ENCODE measurements around the gene TMOD3. TPM values are rescaled to one million over a fixed set of nuclear protein-coding genes. Genes with fewer than 3 reads are reported as not detected.

The TMOD3 gene
- total and polyA plus RNA-seq, 4 donors: 7.2 to 23.9 (median 14.1) TPM

DNA sequence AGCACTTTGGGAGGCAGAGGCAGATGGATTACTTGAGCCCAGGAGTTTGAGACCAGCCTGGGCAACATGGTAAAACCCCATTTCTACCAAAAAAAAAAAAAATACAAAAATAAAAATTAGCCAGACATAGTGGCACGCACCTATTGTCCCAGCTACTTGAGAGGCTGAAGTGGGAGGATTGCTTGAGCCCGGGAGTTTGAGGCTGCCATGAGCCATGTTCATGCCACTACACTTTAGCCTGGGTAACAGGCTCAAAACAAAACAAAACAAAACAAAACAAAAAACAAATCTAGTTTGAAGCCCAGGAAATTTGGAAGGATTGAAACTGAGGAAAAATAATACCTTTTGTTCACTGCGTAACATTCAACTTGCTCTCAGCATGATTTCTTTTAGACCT lies 16.6 kb downstream of the TMOD3 start (continued):
- no peak for TF ChIP-seq EGR1 (IDR thresholded peaks at IDR 0.05; ENCODE audit: low read depth in 2 of 2)

DNA sequence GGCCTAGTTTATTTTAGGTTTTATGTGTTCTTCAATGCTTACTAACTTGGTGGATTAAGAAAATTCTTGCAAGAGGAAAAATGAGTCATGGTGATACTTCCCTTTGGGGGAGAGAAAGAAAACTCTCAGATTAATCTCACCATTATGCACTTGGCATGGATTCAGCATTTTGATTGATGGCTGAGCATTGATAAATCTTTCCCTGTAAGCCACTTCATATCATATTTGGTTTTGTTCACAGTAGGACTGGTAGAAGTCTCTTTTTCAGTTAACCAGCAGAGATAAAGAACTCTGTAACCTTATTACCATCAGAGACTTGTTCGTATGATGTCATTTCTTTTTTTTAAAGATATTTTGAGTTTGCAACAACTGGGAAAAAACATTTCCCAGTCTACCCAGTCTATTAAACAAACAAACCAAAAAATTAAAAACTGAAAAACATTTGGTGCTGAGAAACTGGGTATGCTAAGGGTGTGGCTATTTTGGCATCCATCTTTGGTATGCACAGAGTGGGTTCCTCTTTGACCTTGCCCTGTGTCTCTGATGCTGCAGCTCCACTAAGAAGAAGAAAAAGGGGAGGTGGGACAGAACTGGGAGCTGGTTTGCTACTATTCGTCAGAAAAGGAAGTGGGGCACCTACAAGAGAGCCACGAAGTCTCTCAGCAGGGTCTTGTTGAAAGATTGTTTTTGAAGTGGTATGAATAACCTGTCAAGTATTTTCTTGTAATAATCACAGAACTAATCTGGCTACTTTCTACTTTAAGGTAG lies 17.2 kb downstream of the TMOD3 start:
- Histone ChIP-seq H3K36me3 (ENCODE audit: control insufficient read depth in 4 of 4, insufficient read depth in 3 of 4, low read depth in 1 of 4, low read length in 3 of 4) (no peaks in the 10 kb centered on the region), H3K9me3 (ENCODE audit: control insufficient read depth in 4 of 4, low read length in 3 of 4) (no peaks in the 10 kb centered on the region), H3K27me3 (ENCODE audit: control insufficient read depth in 4 of 4, insufficient read depth in 4 of 4, low read length in 3 of 4) (no peaks in the 10 kb centered on the region), H3K4me3 (ENCODE audit: low read depth in 1 of 3, low read length in 3 of 3) (no peak overlapping the region), H3K9ac (ENCODE audit: low read depth in 1 of 2, low read length in 2 of 2) (no peak overlapping the region), H3K27ac (ENCODE audit: low read depth in 1 of 2, low read length in 2 of 2) (peak overlapping the region in 1 of 2 donors; percentile 30), H3K4me1 (ENCODE audit: control insufficient read depth in 4 of 4, insufficient read depth in 4 of 4, low read length in 3 of 4) (peaks cover 6 to 14% (median 8%) of the 10 kb centered on the region in 4 donors)
- WGBS: 77% methylated on average over 3 of the region's 3 CpGs
- no peak for DNase-seq (ENCODE audit: low spot score)
- TF ChIP-seq JUND (IDR thresholded peaks at IDR 0.05) (peak in 1 of 2 donors; percentile 23), HNF4A (conservative IDR thresholded peaks at IDR 0.05) (no peak)

DNA sequence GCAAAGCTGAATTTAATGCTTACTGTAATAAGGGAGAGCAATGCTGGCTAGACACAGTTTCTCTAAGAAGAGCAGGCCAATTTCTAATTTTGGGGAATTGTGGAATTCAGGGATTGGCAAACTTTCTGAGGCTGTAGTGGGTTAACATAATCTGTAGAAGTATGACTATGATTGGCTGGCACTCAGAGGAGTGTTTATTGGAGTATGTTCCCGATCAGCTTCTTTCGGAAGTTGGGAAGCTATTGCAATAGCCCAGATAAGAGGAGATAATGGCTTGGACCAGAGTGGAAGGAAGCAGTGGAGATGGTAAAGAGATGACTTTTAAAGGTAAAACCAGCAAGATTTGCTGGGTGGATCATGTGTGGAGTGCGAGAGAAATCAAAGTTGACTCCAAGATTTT lies 19.4 kb downstream of the TMOD3 start:
- no peaks in the 10 kb centered on the region for H3K9me3 ChIP-seq (ENCODE audit: control insufficient read depth in 4 of 4, low read length in 3 of 4)
- no peak overlapping the region for H3K4me3 ChIP-seq (ENCODE audit: low read depth in 1 of 3, low read length in 3 of 3)
- H3K4me1 ChIP-seq (ENCODE audit: control insufficient read depth in 4 of 4, insufficient read depth in 4 of 4, low read length in 3 of 4): peaks cover 4% of the 10 kb centered on the region in 4 donors
- TF ChIP-seq JUND (IDR thresholded peaks at IDR 0.05) (no peak), FOXA1 (IDR thresholded peaks at IDR 0.05) (no peak)
- no peaks in the 10 kb centered on the region for H3K27me3 ChIP-seq (ENCODE audit: control insufficient read depth in 4 of 4, insufficient read depth in 4 of 4, low read length in 3 of 4)
- no peak overlapping the region for H3K9ac ChIP-seq (ENCODE audit: low read depth in 1 of 2, low read length in 2 of 2)
- H3K36me3 ChIP-seq (ENCODE audit: control insufficient read depth in 4 of 4, insufficient read depth in 3 of 4, low read depth in 1 of 4, low read length in 3 of 4): no peaks in the 10 kb centered on the region
- H3K27ac ChIP-seq (ENCODE audit: low read depth in 1 of 2, low read length in 2 of 2): no peak overlapping the region
- no peak for DNase-seq (ENCODE audit: low spot score)
- WGBS: 40% methylated on average over 3 of the region's 3 CpGs

DNA sequence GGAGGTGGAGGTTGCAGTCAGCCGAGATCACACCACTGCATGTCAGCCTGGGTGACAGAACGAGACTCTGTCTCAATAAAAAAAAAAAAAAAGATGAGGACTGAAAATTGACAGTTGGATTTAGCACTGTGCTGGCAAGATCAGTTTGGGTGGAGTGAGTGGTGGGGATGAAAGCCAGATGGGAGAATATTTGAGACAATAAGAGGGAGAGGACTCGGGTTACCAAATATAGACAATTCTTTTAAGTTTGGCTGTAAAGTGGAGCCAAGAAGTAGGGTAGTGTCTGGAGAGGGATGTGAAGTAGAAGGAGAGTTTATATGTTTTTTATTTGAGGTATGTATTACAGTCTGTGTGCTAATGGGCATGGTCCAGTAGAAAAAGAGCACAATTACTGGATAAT lies 20.4 kb downstream of the TMOD3 start:
- DNase-seq (ENCODE audit: low spot score): no peak
- Histone ChIP-seq H3K9ac (ENCODE audit: low read depth in 1 of 2, low read length in 2 of 2) (no peak overlapping the region), H3K4me3 (ENCODE audit: low read depth in 1 of 3, low read length in 3 of 3) (no peak overlapping the region), H3K4me1 (ENCODE audit: control insufficient read depth in 4 of 4, insufficient read depth in 4 of 4, low read length in 3 of 4) (peaks cover 4 to 10% (median 6%) of the 10 kb centered on the region in 4 donors), H3K36me3 (ENCODE audit: control insufficient read depth in 4 of 4, insufficient read depth in 3 of 4, low read depth in 1 of 4, low read length in 3 of 4) (no peaks in the 10 kb centered on the region), H3K9me3 (ENCODE audit: control insufficient read depth in 4 of 4, low read length in 3 of 4) (no peaks in the 10 kb centered on the region), H3K27me3 (ENCODE audit: control insufficient read depth in 4 of 4, insufficient read depth in 4 of 4, low read length in 3 of 4) (no peaks in the 10 kb centered on the region), H3K27ac (ENCODE audit: low read depth in 1 of 2, low read length in 2 of 2) (no peak overlapping the region)
- 96% methylated on average over 3 of the region's 3 CpGs for WGBS
- TF ChIP-seq NR2F2 (IDR thresholded peaks at IDR 0.05): no peak
- TF ChIP-seq, protein P1, sequence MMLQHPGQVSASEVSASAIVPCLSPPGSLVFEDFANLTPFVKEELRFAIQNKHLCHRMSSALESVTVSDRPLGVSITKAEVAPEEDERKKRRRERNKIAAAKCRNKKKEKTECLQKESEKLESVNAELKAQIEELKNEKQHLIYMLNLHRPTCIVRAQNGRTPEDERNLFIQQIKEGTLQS (IDR thresholded peaks at IDR 0.05): no peak
- TF ChIP-seq, protein P2, sequence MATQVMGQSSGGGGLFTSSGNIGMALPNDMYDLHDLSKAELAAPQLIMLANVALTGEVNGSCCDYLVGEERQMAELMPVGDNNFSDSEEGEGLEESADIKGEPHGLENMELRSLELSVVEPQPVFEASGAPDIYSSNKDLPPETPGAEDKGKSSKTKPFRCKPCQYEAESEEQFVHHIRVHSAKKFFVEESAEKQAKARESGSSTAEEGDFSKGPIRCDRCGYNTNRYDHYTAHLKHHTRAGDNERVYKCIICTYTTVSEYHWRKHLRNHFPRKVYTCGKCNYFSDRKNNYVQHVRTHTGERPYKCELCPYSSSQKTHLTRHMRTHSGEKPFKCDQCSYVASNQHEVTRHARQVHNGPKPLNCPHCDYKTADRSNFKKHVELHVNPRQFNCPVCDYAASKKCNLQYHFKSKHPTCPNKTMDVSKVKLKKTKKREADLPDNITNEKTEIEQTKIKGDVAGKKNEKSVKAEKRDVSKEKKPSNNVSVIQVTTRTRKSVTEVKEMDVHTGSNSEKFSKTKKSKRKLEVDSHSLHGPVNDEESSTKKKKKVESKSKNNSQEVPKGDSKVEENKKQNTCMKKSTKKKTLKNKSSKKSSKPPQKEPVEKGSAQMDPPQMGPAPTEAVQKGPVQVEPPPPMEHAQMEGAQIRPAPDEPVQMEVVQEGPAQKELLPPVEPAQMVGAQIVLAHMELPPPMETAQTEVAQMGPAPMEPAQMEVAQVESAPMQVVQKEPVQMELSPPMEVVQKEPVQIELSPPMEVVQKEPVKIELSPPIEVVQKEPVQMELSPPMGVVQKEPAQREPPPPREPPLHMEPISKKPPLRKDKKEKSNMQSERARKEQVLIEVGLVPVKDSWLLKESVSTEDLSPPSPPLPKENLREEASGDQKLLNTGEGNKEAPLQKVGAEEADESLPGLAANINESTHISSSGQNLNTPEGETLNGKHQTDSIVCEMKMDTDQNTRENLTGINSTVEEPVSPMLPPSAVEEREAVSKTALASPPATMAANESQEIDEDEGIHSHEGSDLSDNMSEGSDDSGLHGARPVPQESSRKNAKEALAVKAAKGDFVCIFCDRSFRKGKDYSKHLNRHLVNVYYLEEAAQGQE (IDR thresholded peaks at IDR 0.05): no peak
- TF ChIP-seq TAF1 (conservative IDR thresholded peaks at IDR 0.05): no peak
- no peak for TF ChIP-seq GABPA (IDR thresholded peaks at IDR 0.05 in 1 of 2, conservative IDR thresholded peaks at IDR 0.05 in 1 of 2)
- TF ChIP-seq, protein P3, sequence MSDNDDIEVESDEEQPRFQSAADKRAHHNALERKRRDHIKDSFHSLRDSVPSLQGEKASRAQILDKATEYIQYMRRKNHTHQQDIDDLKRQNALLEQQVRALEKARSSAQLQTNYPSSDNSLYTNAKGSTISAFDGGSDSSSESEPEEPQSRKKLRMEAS (IDR thresholded peaks at IDR 0.05): no peak
- TF ChIP-seq RXRA (IDR thresholded peaks at IDR 0.05): no peak
- TF ChIP-seq RAD21 (IDR thresholded peaks at IDR 0.05): no peak
- TF ChIP-seq EGR1 (IDR thresholded peaks at IDR 0.05; ENCODE audit: low read depth in 2 of 2): no peak
- TF ChIP-seq FOXA2 (IDR thresholded peaks at IDR 0.05): no peak
- TF ChIP-seq, protein P4, sequence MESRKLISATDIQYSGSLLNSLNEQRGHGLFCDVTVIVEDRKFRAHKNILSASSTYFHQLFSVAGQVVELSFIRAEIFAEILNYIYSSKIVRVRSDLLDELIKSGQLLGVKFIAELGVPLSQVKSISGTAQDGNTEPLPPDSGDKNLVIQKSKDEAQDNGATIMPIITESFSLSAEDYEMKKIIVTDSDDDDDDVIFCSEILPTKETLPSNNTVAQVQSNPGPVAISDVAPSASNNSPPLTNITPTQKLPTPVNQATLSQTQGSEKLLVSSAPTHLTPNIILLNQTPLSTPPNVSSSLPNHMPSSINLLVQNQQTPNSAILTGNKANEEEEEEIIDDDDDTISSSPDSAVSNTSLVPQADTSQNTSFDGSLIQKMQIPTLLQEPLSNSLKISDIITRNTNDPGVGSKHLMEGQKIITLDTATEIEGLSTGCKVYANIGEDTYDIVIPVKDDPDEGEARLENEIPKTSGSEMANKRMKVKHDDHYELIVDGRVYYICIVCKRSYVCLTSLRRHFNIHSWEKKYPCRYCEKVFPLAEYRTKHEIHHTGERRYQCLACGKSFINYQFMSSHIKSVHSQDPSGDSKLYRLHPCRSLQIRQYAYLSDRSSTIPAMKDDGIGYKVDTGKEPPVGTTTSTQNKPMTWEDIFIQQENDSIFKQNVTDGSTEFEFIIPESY (IDR thresholded peaks at IDR 0.05): no peak
- TF ChIP-seq HNF4G (IDR thresholded peaks at IDR 0.05): no peak
- TF ChIP-seq SP1 (IDR thresholded peaks at IDR 0.05): no peak

All from liver (tissue), 9 donors.